Measurements from ENCODE around the gene ZNF593.

Gene ZNF593

GRCh38 chr1:26145960-26146294 lies 23.8 kb upstream of the ZNF593 start:
- no peak for DNase-seq (ENCODE audit: low read depth in 3 of 3, low spot score in 1 of 3)

GRCh38 chr1:26148887-26149286 lies 20.8 kb upstream of the ZNF593 start:
- DNase-seq (ENCODE audit: low read depth in 3 of 3, low spot score in 1 of 3): no peak

- no peak for DNase-seq (ENCODE audit: low read depth in 3 of 3, low spot score in 1 of 3)
Measured at GRCh38 chr1:26153966-26154532, 15.7 kb upstream of the ZNF593 start.

- no peak for DNase-seq (ENCODE audit: low read depth in 3 of 3, low spot score in 1 of 3)
Measured at GRCh38 chr1:26154750-26155149, 15.0 kb upstream of the ZNF593 start.

GRCh38 chr1:26155370-26156284 lies 14.1 kb upstream of the ZNF593 start:
- no peak for DNase-seq (ENCODE audit: low read depth in 3 of 3, low spot score in 1 of 3)

GRCh38 chr1:26156285-26157038 lies 13.2 kb upstream of the ZNF593 start:
- DNase-seq (ENCODE audit: low read depth in 3 of 3, low spot score in 1 of 3): no peak

GRCh38 chr1:26158271-26158907 lies 11.3 kb upstream of the ZNF593 start:
- DNase-seq (ENCODE audit: low read depth in 3 of 3, low spot score in 1 of 3): no peak

GRCh38 chr1:26158908-26159742 lies 10.6 kb upstream of the ZNF593 start, which contains the start of gene FAM110D:
TSS of gene FAM110D (plus strand) at chr1:26159079. CDS start at chr1:26161292, 2,213 bp downstream.
- DNase-seq (ENCODE audit: low read depth in 3 of 3, low spot score in 1 of 3): no peak

GRCh38 chr1:26159743-26160039 lies 10.0 kb upstream of the ZNF593 start:
- no peak for DNase-seq (ENCODE audit: low read depth in 3 of 3, low spot score in 1 of 3)

- no peak for DNase-seq (ENCODE audit: low read depth in 3 of 3, low spot score in 1 of 3)
Measured at GRCh38 chr1:26160527-26161414, 8.9 kb upstream of the ZNF593 start.

GRCh38 chr1:26161415-26162219 lies 8.1 kb upstream of the ZNF593 start:
- DNase-seq (ENCODE audit: low read depth in 3 of 3, low spot score in 1 of 3): no peak

- DNase-seq (ENCODE audit: low read depth in 3 of 3, low spot score in 1 of 3): no peak
Measured at GRCh38 chr1:26162220-26162709, 7.4 kb upstream of the ZNF593 start.

- DNase-seq (ENCODE audit: low read depth in 3 of 3, low spot score in 1 of 3): no peak
Measured at GRCh38 chr1:26163684-26164035, 6.0 kb upstream of the ZNF593 start.

- DNase-seq (ENCODE audit: low read depth in 3 of 3, low spot score in 1 of 3): peak in 2 of 3 donors; percentile 31 to 49
Measured at GRCh38 chr1:26164036-26164860, 5.5 kb upstream of the ZNF593 start.

GRCh38 chr1:26164861-26165842 lies 4.6 kb upstream of the ZNF593 start:
- no peak for DNase-seq (ENCODE audit: low read depth in 3 of 3, low spot score in 1 of 3)

GRCh38 chr1:26166719-26167281 lies 2.9 kb upstream of the ZNF593 start:
- DNase-seq (ENCODE audit: low read depth in 3 of 3, low spot score in 1 of 3): no peak
